GM18526 (cell line): ENCODE measurements around the gene SLC16A11.

Experiments used
- POLR2A ChIP-seq: IDR thresholded peaks from 3 replicates; pipeline ENCODE4 v1.6.1; 2011; ENCODE audit not compliant: insufficient read length; ENCODE audit errors: extremely low read depth

SLC16A11 gene

DNA sequence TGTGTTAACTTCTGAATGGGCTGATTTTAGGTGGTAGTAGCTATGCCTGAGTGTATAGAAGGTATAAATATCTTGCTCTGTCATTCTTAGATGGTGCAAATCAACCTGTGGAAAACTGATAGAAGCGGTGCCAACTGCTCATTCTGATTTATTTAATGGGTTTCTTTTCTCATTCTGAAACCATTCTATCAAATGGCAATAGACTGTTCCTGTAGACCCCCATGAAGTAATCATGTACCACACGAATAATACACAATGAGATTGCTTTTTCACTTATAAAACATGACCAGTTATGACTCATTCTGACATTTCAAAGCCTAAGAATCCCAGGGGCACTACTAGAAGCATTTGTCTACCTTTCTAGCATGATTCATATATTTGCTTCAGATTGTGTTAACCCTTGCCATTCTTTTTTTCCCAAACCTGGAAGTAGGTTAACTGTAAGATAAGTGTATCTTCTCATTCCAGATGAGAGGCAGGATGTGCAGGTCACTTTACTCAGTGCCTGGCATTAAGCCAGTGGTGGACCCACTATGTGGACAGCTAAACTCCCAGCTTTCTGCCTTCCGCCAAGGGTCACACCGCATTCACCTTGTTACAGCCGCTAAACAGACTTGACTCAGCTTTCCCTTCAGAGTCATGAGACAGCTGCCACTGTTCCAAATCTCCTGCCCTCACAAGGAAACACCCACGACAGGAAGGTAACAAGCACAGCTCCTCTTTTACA is 16.4 kb upstream of the SLC16A11 start:
- TF ChIP-seq POLR2A: no peak

DNA sequence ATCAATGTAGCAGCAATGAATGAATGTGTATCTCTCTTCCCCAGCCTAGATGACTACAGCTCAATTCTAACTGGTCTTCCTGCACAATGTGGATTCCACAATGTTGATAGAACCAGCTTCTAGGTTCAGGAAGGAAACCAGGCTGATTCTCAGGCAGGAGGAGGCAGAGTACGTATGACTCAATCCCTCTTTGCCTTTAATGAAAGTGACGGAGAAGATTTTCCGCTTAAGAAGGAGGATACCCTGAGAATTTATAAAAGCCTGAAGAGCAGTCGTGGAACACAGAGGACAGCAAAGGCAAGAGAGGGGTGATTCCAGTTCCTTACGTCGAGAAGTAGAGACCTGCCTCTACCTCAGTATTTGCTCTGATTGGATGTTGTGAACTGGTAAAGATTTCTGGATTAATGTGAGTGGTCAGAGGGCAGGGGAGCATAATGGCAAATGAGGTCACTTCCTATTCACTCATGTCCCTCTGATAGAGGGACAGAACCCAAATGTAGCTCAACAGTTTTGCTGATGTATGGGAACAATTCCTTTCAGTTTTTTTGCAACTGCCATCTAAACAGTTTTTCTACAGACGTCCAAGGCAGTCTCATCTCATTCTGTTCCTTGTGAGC is 15.0 kb upstream of the SLC16A11 start:
- TF ChIP-seq POLR2A: no peak

DNA sequence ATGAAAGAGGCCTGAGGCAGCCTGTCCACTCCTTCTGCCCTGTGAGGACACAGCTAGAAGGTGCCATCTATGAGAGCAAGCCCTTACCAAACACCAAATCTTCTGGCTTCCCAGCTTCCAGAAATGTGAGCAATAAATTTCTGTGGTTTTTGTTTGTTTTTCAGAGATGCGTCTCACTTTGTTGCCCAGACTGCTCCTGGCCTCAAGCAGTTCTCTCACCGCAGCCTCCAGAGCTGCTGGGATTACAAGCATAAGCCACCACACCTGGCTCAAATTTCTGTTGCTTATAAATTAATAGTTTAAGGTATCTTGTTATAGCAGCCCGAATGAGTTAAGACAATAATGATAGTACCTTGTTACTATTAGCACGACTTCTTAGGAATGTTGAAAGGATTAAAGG is 12.5 kb upstream of the SLC16A11 start:
- no peak for TF ChIP-seq POLR2A

DNA sequence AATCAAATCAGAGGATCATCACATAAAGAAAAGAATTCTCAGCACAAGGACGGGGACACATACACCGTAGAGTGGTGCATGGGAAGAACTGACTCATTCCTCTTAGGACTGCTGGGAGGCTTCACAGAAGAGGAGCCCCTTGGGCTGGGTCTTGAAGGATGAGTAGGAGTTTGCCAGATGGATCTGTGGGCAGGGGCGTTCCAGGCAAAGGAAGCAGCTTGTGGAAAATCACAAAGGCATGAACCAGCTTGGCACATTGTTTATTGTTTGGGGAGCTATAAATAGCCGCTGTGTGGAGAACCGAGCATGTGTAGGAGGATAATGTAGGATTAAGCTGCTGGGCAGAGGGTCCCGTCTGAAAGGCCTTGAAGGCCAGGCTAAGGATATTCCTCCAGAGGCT is 5.1 kb upstream of the SLC16A11 start:
- no peak for TF ChIP-seq POLR2A

DNA sequence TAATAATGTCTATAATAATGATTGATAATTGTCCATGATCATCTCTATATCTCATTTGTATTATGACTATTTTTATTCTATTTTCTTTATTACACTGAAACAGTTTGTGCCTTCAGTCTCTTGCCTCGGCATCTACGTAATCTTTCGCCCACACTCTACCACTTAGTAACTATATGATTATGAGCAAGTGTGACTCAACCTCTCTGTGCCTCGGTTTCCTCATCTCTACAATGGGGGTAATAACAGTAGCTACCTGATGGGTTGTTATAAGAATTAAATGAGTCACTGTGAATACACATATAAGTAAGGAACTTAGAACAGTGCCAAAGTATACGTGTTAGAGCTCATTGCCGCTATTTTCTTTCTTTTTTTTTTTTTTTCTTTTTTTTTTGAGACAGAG is 3.7 kb upstream of the SLC16A11 start:
- no peak for TF ChIP-seq POLR2A

DNA sequence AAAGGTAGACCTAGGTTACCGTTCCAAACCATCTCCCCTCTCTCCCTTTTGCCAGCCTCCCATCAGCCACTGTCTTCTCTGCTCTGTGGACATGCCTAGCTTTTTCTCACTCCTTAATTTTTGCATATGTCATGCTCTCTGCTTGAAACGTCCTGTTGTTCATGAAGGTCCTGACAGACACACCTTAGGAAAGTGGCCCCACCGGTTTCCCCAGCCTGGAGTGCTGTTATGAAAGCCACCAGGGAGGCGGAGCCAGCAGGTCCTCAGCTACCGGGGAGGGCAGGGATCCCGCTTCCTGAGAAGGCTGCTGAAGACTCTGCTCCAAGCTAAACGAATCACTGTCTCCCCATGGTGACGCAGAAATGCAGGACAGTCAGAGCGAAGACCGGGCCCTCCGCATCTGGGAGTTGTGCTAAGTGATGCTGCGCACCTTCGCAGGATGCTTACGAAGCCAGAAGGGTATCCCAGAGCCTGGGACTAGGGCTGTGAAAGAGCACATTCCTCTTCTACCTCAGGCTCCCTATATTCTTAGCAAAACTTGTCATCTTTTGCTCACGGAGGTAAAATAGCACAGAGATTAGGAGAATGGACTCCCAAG is 2.3 kb upstream of the SLC16A11 start:
- TF ChIP-seq POLR2A: no peak

DNA sequence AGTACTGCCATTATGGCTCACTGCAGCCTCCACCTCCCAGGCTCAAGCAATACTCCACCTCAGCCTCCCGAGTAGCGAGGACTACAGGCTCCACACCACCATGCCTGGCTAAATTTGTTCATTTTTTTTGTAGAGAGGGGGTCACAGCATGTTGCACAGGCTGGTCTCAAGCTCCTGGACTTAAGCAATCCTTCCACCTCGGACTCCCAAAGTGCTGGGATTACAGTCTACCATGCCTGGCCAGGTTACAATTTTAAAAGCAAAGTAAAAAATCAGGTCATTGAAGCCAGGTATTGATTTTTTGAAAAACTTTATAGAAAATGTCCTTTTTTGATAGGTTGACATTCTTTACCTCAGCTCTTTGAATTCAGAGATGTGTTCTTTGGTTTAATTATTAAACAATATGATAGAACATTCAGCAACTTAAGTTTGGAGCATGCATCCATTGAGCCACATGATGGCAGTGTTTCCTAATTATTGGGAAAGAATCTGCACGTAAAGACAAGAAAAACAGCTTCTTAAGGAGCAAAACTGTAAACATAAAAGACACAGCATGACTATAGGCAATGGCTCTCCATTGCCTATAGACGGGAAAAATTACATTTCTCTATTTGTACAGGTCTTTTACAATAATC is 1.7 kb upstream of the SLC16A11 start:
- no peak for TF ChIP-seq POLR2A

DNA sequence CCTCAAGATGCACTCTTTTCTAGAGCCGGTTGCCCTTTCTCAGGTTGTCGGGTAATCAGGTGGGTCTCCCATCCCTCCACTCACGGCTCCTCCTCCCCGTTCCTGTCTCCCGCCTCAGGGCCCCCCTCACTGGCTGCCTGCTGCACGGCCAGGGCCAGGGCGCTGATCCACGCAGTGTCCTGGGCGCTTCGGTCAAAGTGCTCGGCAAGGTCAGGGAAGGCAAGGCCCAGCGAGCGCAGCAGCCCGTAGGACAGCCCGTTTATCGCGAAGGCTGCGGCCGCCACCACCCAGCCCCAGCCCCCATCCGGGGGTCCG is 753 bp downstream of the SLC16A11 start:
- no peak for TF ChIP-seq POLR2A

DNA sequence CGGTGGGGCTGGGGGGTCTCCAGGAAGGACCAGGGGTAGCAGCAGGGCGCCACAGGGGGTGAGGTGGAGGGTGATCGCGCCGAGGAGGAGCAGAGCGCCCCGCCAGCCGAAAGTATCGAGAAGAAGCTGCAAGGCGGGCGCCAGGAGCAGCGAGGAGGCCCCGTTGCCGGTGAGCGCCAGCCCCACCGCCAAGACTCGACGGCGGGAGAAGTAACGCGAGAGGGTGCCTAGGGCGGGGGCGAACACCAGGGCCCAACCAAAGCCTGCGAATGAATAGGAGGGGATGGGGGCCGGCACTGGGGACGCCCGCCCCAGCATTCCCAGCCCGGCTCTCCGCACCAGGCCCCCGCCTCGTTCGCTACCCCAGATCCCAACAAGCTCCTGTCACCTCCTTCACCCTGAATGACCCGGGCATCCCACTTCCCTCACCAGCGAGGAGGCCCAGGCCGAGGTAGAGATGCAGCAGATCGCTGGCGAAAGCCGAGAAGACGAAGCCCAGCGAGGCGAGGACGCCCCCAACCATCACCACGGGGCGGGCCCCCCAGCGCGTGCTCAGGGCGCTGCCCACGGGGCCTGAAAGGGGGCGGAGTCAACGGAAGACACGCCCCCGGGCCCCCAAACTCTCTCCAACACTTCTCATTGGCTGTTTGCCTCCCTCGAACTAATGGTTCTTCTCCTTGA is 1.3 kb downstream of the SLC16A11 start:
- TF ChIP-seq POLR2A: no peak

DNA sequence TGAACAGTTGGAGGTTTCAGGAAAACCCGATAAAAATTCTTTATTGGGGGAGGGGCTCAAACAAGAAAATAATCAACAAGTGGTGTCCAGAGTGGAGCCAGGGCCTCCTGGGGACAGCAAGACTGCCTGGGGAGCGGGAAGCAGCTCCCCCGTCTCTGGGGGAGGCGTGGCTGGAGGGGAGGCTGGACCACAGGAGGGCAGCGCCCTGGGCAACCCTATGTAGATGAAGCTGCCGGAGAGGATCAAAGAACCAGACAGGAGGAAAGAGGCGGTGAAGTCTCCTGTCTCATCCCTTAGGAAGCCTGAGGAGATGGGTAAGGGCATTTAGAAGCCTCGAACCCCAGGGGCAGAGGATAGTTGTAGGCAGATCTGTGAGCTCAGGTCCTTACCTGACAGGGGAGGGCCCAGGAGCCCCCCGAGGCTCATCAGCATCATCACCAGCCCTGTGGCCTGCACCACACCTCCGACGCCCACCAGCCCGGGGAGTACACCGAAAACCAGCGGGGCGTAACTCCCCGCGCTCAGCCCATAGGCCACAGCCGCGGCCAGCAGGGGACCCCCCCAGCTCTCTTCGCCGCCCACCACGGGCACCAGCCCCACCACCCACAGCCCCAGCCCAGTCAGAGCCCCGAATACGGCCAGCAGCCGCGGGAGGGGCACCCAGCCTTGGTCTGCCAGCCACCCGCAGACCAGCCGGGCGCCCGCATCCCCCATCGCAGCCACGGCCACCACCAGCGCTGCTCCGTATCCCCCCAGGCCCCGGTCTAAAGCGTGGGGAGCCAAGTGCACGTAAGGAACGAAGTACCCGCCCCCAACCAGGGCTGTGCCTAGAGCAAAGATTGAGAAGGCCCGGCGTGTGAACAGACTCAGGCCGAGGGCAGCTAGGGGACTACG is 2.0 kb downstream of the SLC16A11 start:
- TF ChIP-seq POLR2A: no peak

DNA sequence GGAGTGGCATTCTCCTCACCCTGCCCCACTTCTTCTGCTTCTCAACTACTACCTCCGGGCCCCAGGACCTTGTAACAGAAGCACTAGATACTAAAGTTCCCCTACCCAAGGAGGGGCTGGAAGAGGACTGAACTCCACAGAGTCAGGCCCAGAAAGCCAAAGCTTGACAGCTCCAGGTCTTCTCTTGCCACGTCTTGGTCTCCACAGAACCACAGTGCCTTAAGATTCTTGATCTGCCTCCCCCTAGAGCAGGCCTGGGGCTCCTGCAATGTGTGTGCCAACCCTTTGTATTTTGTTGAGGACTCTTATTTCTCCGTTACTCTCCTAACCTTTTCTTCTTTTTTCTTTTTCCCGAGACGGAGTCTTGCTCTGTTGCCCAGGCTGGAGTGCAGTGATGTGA is 4.1 kb downstream of the SLC16A11 start:
- no peak for TF ChIP-seq POLR2A

DNA sequence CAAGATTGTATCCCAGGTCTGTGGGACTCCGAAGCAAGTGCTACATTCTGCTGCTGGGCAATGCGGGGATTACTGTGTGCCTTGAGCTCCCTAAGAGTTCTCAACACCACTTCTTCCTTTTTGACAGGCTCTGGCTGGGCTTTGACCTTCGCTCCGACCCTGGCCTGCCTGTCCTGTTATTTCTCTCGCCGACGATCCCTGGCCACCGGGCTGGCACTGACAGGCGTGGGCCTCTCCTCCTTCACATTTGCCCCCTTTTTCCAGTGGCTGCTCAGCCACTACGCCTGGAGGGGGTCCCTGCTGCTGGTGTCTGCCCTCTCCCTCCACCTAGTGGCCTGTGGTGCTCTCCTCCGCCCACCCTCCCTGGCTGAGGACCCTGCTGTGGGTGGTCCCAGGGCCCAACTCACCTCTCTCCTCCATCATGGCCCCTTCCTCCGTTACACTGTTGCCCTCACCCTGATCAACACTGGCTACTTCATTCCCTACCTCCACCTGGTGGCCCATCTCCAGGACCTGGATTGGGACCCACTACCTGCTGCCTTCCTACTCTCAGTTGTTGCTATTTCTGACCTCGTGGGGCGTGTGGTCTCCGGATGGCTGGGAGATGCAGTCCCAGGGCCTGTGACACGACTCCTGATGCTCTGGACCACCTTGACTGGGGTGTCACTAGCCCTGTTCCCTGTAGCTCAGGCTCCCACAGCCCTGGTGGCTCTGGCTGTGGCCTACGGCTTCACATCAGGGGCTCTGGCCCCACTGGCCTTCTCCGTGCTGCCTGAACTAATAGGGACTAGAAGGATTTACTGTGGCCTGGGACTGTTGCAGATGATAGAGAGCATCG is 5.6 kb downstream of the SLC16A11 start:
- no peak for TF ChIP-seq POLR2A

DNA sequence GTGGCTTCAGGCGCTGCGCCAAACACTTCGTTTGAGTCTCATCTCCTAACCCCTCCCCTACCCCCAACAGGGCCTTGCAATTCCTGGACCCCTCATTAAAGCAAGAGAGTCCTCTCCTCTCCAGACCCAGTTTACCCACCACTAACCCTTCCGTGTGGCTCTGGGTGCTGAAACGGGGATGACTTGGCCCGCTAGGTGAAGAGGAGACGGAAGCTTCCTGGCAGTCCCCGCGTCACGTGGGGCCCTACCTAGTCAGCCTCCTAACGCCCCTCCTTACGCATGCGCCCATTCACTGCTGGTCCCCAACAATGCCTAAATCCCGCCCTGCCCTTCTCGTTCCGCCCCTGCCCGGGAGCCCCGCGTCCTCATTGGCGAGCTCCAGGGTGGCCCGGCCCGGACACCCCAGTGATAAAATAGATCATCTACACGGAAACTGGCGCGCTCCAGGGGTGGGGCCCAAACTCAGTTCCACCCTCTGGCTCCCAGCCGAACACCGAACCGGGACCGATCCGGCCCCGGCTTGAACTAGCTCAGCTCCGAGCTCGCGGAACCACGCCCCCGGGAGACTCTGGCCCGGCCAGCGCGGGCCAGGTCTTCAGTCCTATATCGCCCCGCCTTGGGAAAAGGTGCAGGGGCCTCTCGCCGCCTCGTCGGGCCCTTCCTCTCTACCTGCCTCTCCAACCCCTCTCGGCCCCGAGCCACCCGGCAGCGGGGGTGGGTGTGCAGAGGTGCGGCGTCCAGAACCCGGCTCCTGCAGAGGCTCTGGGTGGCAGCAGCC is 8.1 kb downstream of the SLC16A11 start, which contains the start of gene SLC16A13:
Gene SLC16A13 (plus strand): TSS at position 425 of the 778 bp plus-strand sequence. CDS start 368 bp downstream, outside the sequence.
- TF ChIP-seq POLR2A: peak; percentile 92

DNA sequence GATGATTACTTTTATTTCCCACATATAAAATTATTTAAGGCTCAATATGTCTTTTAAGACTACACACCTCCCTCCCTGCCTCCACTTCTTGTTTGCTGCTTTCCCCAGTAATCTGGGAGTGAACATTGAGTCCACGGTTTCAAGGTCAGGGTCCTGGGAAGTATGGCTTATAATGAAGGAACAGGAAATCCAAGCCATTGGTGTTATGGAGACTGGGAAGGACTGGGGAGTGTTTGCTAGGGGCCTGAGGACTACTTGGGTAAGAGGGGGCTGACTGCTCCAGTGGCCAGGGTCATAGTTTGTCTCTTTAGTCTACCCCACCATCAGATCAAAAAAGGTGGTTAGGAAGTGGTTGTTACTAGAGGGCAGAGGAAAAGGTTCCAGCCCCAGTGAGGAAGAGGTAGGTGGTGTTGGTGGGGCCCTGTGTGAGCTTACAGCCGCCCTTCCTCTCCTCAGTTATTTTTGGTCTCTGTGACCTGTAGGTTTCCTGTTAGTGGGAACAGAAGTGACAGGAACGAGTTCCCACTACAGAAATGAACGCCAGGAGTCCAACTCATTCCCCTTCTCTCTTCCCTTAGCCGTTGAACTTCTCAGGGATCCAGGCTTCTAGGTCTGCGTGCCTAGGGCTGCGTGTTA is 8.8 kb downstream of the SLC16A11 start:
- TF ChIP-seq POLR2A: no peak
